Measurements from ENCODE around the gene FOXN1.
A peak's percentile ranks its signal among the peaks of the same experiment; 100 is the strongest.
"Not testable (repeated sequence)": the region's sequence is repeated elsewhere in the genome, so short reads cannot be mapped to it uniquely, and the experiment has no call there.

FOXN1 gene

DNA sequence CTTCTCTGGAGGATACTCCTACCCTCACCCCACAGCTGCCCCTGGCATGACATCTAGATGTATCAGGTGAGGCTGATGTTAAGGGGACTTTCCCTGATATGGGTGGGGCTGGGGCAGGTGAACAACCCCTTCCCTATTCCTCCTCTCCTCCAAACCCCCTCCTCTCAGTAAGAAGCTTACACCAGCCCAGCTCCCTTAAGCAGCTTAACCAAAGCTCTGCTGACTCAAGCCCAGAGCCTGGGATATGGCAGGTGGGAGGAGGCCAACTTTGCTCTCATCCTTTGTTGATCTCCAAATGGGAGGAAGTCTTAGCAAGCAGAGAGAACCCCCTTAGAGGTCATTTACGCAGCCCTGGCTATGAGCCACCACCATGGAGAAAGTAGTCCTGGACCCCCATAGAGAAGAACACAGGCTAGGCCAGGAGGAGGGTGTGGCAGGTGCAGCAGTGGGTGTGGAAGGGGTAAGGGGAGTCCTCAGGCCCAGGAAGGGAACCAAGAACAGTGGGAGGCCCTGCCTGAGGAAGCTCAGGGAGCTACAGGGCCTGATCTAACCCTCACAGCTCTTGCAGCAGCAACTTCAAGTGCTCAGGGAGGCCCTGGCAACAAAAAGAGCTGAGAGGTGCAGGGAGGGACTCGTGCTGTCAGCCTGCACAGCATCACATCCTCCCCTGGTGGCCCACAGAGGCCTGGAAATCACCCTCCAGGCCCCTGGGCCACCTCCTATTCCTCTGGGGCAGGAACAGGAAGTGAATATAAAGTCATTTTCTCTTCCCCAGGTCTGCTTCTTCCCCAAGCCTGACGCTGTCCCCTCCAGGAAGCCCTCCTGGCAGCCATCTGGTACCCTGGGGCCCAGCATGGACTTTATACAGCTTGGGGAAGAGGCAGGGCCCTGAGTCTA, 43.3 kb downstream of the FOXN1 start:
- no peak for DNase-seq

DNA sequence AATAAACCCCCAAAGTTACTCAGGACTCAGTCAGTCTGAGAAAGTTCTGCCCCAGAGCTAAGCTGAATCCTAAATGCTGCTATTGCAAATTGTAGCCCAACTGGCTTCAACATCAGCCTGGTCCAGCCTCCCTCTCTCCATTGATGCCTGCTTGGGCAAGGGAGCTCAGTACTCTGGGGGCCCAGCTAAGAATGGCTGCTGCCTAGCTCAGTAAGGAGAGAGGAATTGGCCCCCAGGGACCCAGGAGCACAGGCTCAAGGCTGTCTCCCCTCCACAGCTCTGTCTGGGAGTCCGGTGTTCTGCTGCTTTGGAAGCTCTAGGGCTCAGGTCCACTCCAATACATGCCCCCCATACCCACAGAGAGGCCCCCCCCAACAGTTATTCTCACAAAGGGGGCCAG, 44.7 kb downstream of the FOXN1 start:
- DNase-seq = no peak

DNA sequence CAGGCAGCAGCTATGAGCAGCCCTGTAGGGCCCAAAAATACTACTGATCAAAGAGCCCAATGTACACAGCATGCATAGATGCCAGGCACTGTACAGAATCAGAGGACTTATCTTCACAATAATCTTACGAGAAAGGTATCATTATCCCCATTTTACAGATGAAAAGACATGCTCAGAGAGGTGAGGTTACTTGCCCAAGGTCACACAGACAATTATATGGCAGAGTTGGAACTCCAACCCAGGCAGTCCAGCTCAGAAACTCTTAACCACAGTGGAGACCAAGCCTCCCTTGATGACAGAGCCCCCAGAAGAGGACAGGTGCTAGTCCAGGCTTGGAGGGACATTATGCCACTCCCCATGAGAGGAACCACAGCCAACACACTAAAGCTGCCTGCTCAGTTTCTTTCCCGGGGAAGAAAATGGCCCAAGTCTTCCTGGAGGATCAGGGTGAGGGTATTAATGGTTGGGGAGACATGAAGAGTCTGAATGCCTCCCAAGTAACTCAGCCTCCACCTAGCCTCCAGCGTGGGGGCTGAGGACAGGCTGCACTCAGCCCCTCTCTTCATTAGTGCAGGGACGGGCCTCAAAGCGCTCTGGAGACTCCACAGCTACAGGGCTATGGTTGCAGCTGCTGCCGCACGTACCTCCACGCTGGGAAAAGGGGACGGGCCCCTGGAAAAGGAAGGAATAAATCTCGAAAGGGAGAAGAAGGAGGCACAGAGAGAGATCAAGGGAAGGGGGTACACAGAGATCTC, 45.5 kb downstream of the FOXN1 start:
- no peak for DNase-seq

DNA sequence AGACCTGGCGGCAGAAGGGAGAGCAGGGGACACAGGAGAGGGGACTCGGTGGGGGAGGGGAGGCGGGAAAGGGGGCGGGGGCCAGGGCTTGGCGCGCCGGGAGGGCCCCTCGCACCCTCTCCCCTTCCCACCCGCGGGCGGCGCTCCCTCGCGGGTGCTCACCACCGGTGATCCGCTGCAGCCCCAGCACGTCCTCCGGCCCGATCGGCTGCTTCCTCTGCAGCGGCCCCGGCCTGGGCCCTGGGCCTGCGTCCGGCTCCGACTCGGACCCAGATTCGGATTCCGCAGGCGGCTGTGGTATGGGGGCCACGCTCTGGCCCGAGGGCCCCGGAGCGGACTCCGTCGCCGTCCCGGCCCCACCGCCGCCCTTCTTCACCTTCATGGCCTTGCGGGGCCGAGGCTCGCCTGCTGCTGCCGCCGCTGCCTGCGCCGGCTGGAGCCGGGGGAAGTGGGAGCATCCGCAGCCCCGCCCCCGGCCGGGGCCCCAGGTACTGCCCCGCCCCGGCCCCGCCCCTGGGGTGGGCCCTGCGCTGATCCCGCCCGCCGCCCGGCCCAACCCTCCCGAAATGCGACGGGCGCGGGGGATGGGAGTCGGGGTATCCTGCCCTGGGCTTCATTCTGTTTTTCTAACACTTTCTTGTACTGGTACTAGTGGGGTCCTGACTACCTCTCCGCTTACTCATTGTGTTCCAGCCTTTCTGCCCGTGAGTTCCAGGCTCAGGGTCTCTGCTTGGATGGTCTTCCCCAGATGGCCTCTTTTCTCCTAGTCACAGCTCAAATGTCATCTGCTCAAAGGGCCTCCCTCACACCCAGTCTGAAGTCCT, 46.2 kb downstream of the FOXN1 start, which contains the start of gene UNC119:
Gene UNC119, minus strand, starts transcription at position 449 of the 824 bp plus-strand sequence. Its CDS starts 67 bp downstream, at position 382.
- DNase-seq = peak; percentile 93

DNA sequence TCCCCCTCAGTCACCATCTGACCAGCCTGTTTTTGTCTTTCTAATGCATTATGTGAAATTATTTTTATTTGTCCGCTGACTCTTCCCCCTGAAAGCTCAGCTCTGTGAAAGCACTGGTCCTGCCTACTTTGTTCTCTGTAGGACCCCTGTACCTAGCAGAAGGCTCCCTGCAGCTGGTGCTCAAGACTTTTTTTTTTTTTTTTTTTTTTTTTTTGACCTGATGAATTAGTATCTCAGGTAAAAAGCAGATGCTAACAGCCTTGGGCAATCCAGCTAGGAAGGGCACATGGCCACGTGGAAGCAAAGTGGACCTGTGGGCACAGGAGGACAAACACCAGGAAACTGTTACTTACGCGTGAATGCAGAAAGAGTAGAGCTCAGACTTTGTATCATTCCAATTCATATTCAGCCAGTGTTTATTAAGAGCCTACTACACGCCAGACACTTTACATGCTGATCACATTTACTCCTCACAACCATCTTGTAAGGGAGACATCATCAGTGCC, 46.9 kb downstream of the FOXN1 start:
- no peak for DNase-seq

DNA sequence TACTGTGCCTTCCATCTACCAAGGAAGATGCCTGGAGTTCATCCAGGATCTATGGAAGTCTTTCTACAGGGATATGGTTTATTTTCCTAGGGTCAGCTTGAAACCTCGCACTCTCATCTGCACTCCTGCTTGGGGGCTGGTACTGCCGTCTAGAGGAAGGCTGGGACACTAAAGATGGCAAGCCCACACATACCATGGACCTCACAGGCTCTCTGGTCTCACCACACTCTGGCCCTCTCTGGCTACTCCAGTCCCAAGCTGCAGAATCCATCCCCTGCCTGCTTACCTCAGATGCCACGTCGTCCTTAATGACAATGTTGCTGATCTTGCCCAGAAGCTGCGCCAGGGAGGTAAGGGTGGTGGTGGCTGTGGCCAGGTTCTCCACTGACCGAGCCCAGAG, 48.4 kb downstream of the FOXN1 start:
- no peak for DNase-seq

DNA sequence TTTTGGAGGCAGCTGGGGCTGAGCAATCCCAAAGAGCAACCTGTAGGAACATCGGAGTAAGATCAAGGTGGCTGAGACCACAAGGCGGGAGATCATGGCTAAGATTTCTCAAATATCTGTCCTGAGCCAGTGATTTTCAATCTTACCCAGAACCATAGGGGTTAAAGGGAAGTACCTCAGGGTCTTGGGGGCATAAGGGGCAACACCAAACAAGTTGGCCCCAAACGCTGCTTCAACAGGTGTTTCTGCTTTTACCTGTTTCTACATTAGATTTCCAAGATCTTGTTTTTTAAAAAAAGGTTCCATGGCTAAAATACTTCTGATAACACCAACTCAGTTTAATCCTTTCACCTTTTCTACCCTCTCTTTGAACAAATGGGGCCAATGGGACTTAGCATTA, 48.9 kb downstream of the FOXN1 start:
- no peak for DNase-seq

DNA sequence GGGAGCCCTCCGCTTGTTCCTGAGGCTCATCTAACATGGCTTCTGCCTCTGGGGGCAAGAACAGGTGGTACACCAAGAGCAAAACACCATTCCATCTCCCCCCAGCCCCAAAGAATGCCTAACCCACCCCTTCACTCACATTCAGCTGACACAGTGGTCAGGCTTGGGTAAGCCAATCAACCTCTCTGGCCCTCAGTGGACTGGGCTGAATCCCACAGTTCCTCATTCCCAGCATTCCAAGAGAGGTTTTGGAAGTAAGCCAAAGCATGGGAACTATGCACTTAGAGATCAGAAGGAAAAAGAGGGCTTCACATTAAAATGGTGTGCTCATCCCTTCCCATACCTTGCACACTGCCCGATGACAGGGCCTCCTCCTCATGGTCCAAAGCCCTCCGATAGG, 57.3 kb downstream of the FOXN1 start:
- peak; percentile 92 for DNase-seq

DNA sequence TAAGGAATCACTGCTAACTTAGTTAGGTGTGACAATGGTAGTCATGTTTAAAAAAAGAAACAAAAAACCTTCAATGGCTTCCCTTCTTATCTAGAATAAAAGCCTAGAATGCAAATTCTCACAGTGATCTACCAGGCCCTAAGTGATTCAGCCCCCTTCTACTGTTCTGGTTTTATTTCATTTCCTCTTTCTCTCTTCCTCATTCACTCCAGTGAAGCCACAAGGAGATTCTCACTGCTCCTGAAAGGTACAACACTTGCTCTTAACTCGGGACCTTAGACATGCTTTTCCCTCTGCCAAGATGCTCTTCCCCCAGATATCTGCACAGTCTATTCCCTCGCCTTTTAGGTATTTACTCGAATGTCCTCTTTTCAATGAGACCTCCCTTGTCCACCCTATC, 61.5 kb downstream of the FOXN1 start:
- DNase-seq = no peak

DNA sequence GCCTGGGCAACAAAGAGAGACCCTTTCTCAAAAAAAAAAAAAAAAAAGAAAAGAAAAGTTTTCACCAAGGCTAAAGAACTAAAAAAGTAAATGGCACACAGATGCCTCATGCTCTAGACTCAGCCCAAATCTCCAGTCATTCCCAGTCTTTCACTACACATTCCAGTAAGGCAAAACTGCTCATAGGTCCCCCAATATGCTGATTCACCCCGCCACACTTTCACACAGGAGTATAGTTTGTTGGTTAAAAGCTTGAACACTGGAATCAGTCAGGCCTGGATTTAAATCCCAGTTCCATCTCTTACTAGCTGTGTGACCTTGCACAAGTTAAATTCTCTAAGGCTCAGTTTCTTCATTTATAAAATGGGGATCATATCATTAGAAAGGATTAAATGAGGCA, 63.3 kb downstream of the FOXN1 start:
- no peak for DNase-seq

DNA sequence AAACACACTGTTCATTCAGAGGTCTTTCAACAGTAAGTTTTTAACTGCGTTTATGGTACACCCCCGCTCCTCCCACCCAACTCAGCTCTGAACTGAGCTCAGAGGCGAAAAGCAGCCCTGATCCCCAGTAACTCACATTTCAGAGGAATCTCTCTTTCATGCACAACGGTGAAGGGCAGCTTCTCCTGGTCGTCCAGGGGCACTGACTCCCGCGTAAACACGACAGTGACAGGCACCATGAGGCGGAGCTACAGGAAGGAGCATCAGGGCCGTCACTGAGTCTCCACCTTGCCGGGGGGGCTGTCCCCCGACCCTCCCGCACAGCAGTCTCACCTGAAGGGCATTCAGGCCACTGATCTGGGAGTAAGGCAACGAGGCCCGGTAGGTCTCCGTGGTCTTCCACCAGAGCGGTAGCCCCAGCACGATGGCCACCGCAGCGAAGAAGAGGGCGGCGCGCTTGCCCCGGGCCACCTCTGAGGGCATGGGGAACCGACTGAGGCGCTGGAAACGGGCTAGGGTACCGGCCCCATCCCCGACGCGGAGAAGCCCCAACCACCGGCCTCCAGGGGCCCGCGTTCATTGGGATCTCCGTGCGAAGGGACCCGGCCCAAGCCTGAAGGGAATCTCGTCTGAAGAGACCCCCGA, 64.7 kb downstream of the FOXN1 start:
- peak; percentile 86 for DNase-seq

DNA sequence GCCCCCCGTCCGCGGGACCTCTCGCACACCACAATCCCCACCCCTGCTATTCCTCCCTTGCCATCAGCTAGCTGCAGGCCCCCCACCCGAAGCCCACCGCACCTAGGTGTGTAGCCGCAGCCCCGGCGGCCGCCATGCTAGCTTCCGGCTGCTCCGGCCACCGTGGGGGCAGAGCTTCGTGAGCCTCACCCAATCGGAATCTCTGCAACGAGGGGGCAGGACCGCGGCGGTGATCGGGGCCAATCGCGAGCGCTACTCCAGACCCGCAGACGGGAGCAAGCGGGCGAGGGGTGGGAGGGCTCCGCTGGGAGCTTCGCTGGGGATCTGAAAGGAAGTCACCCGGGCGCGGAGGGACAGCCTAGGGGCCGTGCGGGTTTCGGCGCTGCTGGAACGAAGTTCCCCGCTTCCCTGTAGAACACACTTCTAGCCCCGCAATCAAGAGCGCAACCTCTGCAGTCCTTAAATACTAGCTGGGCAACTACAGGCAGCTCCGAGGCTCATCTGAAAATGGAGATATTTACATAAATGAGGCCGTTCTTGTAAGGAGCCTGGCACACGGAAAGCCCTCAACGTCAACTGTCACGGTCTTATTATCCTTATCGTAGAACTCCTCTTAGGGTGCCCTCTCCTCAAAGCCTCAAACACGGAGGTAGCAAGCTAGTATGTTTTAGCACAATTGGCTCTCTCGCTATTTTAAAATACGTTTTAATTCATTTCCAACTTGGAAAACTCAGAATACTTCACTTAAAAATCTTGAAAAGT, 65.4 kb downstream of the FOXN1 start, which contains the start of gene PIGS:
Gene PIGS, minus strand, starts transcription at position 164 of the 762 bp plus-strand sequence. Its CDS starts 28 bp downstream, at position 136.
- peak; percentile 99 for DNase-seq

DNA sequence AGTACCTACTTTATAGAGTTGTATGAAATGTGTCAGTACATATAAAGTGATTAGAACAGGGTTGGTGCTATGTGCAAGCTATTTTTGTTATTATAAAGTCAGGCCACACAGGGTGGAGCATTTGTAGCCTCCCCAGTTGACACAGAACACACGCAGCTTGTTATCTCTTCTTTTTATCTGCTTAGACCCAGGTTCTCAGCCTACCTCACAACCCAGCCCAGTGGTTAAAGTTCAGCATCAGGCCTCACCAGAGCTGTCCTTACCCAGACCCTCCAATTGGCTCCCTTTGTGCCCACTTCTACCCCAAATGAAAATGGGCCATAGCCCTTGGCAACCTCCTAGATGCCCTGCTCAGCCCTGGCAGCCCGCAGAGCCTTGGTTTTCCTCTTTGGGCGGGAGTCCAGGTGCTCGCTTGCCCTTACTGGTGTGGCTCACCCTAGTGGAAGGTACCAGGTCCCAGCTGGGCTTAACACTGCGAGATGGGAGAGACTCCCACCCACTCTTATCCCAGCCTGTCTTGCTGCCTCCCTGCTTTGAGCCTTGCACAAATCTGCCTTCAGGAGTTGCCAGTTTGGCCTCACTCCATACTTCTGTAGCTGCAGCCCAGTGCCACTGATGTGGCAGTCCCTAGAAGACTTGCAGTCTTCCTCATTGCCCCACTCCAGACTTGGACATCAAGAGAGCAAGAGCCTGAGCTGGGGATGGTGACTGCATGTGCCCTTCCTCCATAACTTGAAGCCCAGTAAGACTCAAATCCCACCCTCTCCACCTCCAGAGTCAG, 66.3 kb downstream of the FOXN1 start:
- peak; percentile 57 for DNase-seq

DNA sequence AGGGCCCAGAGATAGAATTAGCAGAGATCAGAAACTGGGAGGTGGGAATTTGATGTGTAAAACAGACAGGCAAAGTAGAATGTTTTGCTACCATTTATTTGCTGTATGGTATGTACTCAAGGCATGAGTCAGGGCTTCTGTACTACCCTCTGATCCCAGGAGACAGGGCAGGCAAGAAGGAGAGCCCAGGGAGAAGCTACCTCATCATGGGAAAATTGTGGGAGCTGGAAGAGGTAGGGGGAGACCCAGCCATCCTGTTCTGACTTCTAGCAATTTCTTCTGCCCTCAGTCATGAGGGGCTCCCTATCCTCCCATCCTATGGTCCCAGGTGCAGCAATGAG, 66.9 kb downstream of the FOXN1 start:
- no peak for DNase-seq

DNA sequence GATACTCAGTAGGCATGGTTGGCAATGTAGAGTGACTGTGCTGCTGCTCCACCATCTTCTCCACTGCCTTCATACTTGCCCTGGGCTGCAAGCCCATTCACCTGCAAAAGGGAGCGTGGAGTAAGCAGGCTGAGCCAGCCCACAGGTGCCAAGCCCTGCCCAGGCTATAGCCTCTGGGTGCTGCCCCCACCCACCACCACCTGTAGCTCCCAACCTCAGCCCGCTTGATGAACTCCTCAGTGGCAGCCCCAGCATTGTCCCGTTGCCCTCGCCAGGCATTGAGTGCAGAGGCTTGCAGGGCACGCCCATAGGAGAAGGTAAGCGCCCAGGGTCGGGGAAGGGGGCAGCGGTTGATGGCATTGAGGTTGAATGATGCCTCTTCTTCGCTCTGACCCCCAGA, 67.4 kb downstream of the FOXN1 start:
- DNase-seq = no peak

DNA sequence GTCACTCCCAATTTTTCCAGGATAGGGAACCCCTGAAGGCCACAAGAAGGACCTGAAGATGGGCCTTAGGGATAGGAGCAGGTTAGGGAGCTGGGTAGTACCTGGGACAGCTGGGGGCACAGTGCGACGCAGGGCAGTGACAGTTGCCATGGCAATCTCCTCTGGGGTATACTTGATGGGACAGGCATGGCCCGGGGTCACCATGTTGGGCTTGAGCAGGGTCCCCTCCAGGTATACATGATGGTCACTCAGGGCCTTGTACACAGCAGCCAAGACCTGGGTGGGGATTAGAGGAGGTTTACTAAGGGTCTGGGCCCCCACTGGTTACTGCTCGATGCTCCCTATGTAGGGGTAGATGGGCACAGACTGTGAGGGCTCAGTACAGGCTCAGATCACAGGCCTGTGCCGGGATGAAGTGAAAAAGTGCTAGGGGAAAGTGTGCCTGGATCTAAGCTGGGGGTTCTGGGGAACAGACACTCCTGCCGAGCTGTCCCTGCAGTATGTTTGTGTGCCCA, 67.9 kb downstream of the FOXN1 start:
- DNase-seq = no peak

DNA sequence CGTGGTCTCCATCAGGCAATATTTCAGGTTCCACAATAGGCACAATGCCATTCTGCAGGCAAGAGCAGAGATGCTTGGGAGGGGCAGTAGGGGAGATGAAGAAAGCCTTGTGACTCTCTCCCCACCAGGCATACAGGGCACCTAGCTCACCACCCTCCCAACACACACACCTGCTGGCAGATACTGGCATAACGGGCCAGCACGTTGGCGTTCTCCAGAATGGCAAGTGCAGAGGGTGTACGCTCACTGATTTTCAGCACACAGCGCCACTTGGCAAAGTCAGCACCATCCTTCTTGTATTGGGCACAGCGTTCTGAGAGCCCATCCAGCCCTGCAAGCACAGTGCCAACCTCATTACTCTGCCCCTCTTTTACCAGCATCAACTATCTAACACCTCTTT, 68.4 kb downstream of the FOXN1 start:
- no peak for DNase-seq

DNA sequence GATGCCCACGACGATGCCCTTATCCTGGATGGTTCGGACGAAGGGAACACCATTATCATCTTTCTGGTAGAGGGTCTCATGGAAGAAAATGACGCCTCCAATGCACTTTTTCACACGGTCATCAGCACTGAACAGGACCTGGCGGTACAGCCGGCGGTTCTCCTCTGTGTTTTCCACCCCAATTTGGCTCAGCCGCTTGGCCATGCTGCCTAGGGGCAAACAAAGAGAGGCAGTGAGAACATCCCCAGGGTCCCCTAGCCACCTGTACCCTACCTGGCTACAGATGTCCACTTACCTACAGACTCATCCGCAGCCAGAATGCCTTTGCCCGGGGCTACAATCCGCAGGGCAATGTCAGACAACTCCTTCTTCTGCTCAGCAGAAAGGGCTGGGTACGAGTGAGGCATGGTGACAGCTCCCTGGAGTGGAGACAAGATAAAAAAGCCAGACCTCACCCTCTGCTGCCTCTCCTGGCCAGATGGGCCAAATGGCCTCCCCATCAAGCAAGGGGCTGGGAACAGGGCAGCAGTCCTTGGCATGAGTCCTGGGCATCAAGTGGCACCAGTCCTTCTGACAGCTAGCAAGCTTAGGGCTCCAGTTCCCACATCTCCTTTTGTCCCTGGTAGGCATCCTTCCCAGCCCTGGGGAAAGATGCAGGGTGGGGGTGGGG, 69.1 kb downstream of the FOXN1 start:
- peak; percentile 66 for DNase-seq

DNA sequence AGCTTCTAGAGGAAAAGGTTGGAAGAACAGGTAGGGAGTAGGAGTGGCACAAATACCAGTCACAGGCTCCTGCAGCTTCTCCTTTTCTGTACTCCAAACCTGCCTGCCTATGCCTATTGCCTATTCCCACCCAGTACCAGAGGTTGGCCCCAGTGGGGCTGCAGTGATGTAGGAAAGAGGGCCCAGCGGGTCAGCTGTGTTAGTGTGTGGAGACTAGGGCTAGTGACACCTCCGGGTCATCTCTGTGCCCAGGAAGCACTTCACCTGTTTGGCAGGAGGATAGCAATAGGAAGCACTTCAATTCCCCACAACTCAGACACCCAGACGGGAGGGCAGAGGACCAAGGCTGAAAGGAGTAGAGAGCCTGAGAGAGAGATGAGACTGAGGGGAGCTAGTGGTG, 69.9 kb downstream of the FOXN1 start:
- not testable (repeated sequence) for DNase-seq
